Mesothelial cell of epicardium (in vitro differentiated cells): ENCODE measurements around the gene TVP23A. TPM values are rescaled to one million over a fixed set of nuclear protein-coding genes. Genes with fewer than 3 reads are reported as not detected.
"Not testable (repeated sequence)": the region's sequence is repeated elsewhere in the genome, so short reads cannot be mapped to it uniquely, and the experiment has no call there.

Source experiments
- DNase-seq, 2 experiments: peaks; one replicate each; pipeline ENCODE4 v3.0.0; 2021; ENCODE audit warnings: low spot score in 2 of 2; ENCODE audit not compliant: unreplicated experiment in 2 of 2
- H3K27ac Mint-ChIP-seq: 2 replicates; pipeline ENCODE4 v1.8.0; 2021; ENCODE audit warnings: mixed read lengths
- H3K27me3 Mint-ChIP-seq: 2 replicates; pipeline ENCODE4 v1.8.0; 2021; ENCODE audit warnings: low read depth, mixed read lengths
- H3K36me3 Mint-ChIP-seq: 2 replicates; pipeline ENCODE4 v1.8.0; 2021; ENCODE audit warnings: mixed read lengths
- H3K4me1 Mint-ChIP-seq: 2 replicates; pipeline ENCODE4 v1.8.0; 2021; ENCODE audit warnings: mixed read lengths
- H3K4me3 Mint-ChIP-seq: 2 replicates; pipeline ENCODE4 v1.8.0; 2021; ENCODE audit warnings: mild to moderate bottlenecking, moderate library complexity, mixed read lengths
- H3K9me3 Mint-ChIP-seq: 2 replicates; pipeline ENCODE4 v1.8.0; 2021; ENCODE audit warnings: mixed read lengths
- total RNA-seq: library from RNA; stranded (reverse); gene quantifications from 3 replicates; pipeline ENCODE4 v1.2.1, GENCODE V29; 2021
- TF ChIP-seq, protein P1 (sequence below): fragments of 200-600 bp; sonication (generic); IDR thresholded peaks from one replicate; pipeline ENCODE4 v1.5.0; 2021; ENCODE audit warnings: antibody characterized with exemption; ENCODE audit not compliant: unreplicated experiment

The TVP23A gene
- total RNA-seq, 1 donor from 2014 or later: 9.5 TPM

DNA sequence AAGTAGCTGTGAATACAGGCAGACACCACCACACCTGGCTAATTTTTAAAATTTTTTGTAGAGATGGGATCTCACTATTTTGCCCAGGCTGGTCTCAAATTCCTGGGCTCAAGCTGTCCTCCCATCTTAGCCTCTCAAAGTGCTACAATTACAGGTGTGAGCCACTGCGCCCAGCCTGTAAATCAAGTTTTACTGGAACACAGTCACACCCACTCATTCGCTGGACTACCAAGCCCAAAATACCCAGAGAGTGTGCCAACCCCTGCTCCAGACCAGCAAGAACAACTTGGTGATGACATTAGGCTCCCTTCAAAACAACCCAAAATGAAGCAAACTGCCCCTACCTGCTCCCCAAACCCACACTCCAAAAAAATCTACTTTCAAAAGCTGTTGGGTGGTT is 36.0 kb downstream of the TVP23A start:
- Mint-ChIP-seq H3K36me3 (no peaks in the 10 kb centered on the region), H3K4me1 (no peaks in the 10 kb centered on the region), H3K4me3 (no peak overlapping the region), H3K27me3 (no peaks in the 10 kb centered on the region), H3K9me3 (no peaks in the 10 kb centered on the region), H3K27ac (no peak overlapping the region)
- DNase-seq: no peak
- TF ChIP-seq, protein P1, sequence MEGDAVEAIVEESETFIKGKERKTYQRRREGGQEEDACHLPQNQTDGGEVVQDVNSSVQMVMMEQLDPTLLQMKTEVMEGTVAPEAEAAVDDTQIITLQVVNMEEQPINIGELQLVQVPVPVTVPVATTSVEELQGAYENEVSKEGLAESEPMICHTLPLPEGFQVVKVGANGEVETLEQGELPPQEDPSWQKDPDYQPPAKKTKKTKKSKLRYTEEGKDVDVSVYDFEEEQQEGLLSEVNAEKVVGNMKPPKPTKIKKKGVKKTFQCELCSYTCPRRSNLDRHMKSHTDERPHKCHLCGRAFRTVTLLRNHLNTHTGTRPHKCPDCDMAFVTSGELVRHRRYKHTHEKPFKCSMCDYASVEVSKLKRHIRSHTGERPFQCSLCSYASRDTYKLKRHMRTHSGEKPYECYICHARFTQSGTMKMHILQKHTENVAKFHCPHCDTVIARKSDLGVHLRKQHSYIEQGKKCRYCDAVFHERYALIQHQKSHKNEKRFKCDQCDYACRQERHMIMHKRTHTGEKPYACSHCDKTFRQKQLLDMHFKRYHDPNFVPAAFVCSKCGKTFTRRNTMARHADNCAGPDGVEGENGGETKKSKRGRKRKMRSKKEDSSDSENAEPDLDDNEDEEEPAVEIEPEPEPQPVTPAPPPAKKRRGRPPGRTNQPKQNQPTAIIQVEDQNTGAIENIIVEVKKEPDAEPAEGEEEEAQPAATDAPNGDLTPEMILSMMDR: no peak

DNA sequence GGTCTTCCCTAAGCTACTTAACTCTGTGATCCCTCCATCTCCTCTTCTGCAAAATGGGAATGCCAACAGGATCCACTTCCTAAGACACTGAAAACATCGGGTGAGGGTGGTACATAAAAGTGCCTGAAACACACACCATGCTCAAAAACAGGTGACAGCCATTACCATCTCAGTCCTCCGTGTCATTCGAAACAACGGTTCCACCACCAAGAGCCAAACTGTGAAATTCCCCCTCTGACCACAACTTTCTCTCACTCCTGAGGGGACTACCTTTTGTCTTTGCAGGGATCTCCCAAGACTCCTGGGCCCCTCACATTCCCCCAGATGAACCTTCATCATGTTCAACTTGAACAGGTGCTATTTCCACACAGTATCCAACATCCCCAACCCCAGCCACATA is 38.0 kb downstream of the TVP23A start:
- no peak for DNase-seq
- TF ChIP-seq, protein P1: no peak
- Mint-ChIP-seq H3K36me3 (no peaks in the 10 kb centered on the region), H3K27me3 (no peaks in the 10 kb centered on the region), H3K27ac (no peak overlapping the region), H3K4me1 (no peaks in the 10 kb centered on the region), H3K4me3 (no peak overlapping the region), H3K9me3 (no peaks in the 10 kb centered on the region)

GRCh38 chr16:10779908-10780307 is 38.7 kb downstream of the TVP23A start:
- not testable (repeated sequence) for H3K4me3 Mint-ChIP-seq, H3K9me3 Mint-ChIP-seq, DNase-seq, H3K27me3 Mint-ChIP-seq, H3K36me3 Mint-ChIP-seq, H3K4me1 Mint-ChIP-seq, H3K27ac Mint-ChIP-seq

- TF ChIP-seq, protein P1: no peak
- H3K27me3 Mint-ChIP-seq: no peaks in the 10 kb centered on the region
- H3K27ac Mint-ChIP-seq: no peak overlapping the region
- no peak for DNase-seq
- H3K36me3 Mint-ChIP-seq: no peaks in the 10 kb centered on the region
- H3K4me3 Mint-ChIP-seq: no peak overlapping the region
- no peaks in the 10 kb centered on the region for H3K9me3 Mint-ChIP-seq
- H3K4me1 Mint-ChIP-seq: no peaks in the 10 kb centered on the region
Measured at GRCh38 chr16:10777356-10777755, 41.2 kb downstream of the TVP23A start.

GRCh38 chr16:10776923-10777322 is 41.7 kb downstream of the TVP23A start:
- not testable (repeated sequence) for H3K4me1 Mint-ChIP-seq

GRCh38 chr16:10776280-10776679 is 42.3 kb downstream of the TVP23A start:
- Mint-ChIP-seq H3K4me1 (no peaks in the 10 kb centered on the region), H3K36me3 (no peaks in the 10 kb centered on the region), H3K9me3 (no peaks in the 10 kb centered on the region), H3K27me3 (no peaks in the 10 kb centered on the region), H3K4me3 (no peak overlapping the region), H3K27ac (no peak overlapping the region)
- TF ChIP-seq, protein P1: no peak
- no peak for DNase-seq

More at GRCh38 chr16:10776923-10777322, 41.7 kb downstream of the TVP23A start:
- not testable (repeated sequence) for DNase-seq, H3K9me3 Mint-ChIP-seq, H3K4me3 Mint-ChIP-seq, H3K27ac Mint-ChIP-seq, H3K36me3 Mint-ChIP-seq, H3K27me3 Mint-ChIP-seq

GRCh38 chr16:10770907-10771306 is 47.7 kb downstream of the TVP23A start:
- Mint-ChIP-seq H3K27ac (peak overlapping the region; percentile 18), H3K9me3 (no peaks in the 10 kb centered on the region), H3K4me3 (no peak overlapping the region), H3K36me3 (peaks cover 12% of the 10 kb centered on the region), H3K27me3 (no peaks in the 10 kb centered on the region), H3K4me1 (no peaks in the 10 kb centered on the region)
- TF ChIP-seq, protein P1: no peak
- no peak for DNase-seq
